GM18951 (cell line): ENCODE results near the gene ARPP21.
"Not testable (repeated sequence)": the region's sequence is repeated elsewhere in the genome, so short reads cannot be mapped to it uniquely, and the experiment has no call there.

Experiments
- POLR2A ChIP-seq: IDR thresholded peaks from 4 replicates; pipeline ENCODE4 v1.6.1; 2011; ENCODE audit warnings: mild to moderate bottlenecking; ENCODE audit not compliant: insufficient read length, insufficient read depth; ENCODE audit errors: extremely low read depth
- in situ Hi-C: fragments of 300-500 bp; cut with MboI; formaldehyde crosslinking; loops from one replicate; pipeline ENCODE4 v1.12.0; 2022; ENCODE audit warnings: low sequenced_read_pairs, mixed read lengths, inconsistent platforms; ENCODE audit not compliant: unreplicated experiment

Gene ARPP21

DNA sequence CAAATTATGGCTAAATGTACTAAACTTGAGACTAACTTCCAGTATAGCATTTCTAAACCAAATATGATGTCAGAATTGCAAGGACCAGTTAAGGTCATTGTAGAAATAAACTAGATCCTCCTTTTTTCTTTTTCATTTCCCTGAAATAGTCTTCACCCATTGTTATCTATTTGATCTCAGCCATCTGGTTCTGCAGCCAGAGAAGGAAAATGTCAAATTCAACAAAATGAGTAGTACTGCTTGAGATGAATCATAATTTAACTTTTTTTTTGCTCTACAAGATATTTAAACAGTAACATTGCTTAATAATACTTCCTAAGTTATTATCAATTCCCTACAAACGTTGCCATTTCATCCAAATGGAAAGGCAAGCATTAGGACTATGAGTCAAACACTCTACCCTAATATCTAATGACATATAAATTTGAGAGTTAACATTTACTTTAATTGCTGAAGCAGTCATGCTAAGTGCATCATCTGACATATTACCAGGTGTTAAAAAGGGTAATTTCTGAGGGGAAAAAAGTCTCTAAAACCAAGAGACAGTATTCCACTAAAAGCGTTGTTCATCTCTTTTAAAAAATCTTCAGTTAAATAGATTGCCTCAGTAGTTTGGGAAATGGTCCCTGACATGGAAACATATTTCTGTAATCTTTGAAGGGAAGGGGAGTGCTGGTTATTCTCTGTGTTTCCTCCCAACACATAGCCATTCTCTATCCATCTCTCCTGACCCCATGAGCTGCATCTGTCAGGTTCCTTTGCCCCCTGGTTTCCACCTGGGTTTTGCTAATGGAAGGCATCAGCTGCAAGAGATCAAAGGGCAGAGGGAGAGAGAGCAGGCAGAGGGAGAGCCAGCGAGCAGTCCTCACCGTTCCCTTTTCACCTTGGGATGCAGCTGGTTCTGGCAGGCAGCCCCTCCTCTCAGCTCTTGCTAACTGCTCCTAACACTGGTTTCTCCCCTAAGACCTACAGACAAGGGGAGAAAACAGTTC, 138.5 kb downstream of the ARPP21 start:
- in situ Hi-C loops, result no loop called here
- TF ChIP-seq POLR2A, result no peak

DNA sequence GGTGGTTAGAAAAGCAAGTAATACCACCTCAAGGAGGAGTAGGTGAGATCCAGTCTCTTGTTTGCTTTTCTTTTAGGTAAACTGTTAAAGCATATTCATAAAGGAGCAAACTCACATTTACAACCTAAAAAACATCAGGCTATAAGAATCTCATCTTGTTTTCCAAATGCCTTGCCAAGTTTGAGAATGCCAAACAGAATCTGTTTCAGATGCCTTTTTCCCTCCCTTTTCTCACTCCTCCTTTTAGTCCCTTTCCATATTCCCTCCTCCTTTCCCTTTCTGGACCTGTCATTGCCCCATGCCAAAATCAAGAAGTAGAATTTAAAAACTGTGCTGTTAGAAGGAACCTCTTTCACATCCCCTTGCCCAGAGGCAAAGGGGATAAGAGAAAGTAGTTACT, 140.3 kb downstream of the ARPP21 start:
- TF ChIP-seq POLR2A, result no peak
- in situ Hi-C loops, result no loop called here

DNA sequence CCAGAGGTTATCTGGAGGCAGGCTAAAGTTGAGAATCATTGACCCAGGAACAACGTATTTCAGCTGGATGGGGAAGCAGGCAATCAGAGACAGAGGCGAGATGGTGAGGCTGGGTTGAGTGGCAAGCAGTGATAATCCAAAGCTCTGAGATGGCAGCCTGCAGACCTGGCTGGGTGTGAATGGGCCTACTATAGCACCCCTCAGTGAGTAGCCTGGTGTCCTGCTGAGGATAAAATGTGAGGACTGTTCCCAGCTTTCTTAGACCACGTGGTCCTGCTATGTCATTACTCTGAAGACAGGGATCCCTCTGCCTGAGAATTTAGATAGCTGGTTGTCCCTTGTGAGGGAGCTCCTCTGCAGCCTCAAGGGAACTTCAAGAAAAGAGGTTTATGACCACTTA, 141.5 kb downstream of the ARPP21 start:
- in situ Hi-C loops, result no loop called here
- TF ChIP-seq POLR2A, result no peak

DNA sequence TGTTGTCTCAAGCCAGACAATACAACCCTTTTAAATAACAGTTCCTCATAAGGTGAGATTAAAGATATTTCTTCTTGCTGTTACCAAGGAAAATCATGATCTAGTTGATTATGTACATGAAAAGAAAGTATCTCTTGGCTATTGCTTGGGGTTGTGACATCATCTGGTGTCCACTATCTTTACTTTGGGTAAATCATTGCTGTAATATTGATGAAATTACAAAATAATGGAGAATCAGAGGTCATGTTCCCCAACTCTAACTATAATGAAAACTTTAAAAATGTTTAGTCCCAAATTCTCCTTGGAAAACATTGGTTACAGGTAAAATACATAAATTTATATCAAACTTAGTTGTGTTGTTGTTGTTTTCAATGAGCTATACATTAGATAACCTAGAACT, 142.2 kb downstream of the ARPP21 start:
- in situ Hi-C loops, result no loop called here
- no peak for TF ChIP-seq POLR2A

DNA sequence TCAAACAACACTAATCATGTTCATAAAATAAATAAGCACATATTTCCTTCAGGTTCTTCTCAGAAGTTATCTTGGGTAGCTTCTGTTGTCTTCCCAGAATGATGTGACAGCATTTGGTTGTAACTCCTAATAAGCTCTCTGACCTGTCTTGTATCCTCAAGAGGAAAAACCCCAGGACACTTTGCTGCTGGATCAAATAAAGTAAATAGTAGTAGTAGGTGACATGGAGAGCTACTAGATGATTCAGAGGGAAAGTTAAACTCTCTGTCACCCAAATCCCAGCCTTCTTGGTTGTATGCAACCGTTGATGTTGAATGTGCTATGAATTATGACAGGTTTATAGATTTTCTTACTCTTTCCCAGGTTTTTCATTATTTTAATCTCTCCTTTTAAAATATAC, 143.0 kb downstream of the ARPP21 start:
- no peak for TF ChIP-seq POLR2A
- in situ Hi-C loops, result no loop called here

DNA sequence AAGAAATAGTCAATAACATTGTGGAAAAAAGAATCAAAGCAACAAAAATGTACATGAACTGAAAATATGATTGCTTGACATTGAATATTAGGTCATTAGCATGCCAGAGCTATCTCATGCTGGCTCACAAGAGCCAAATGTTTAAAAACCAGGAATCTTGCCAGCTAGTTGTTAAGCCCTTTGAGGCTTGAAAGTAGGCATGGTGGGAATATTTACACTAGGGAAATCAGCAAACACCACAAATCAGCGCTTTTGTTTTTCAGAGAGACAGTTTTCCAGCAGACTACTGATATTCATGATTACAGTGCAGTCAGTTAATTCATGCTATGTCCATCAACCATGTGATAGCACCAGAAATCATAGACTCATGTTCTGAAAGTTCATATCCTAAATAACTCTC, 144.8 kb downstream of the ARPP21 start:
- no peak for TF ChIP-seq POLR2A
- in situ Hi-C loops, result no loop called here

DNA sequence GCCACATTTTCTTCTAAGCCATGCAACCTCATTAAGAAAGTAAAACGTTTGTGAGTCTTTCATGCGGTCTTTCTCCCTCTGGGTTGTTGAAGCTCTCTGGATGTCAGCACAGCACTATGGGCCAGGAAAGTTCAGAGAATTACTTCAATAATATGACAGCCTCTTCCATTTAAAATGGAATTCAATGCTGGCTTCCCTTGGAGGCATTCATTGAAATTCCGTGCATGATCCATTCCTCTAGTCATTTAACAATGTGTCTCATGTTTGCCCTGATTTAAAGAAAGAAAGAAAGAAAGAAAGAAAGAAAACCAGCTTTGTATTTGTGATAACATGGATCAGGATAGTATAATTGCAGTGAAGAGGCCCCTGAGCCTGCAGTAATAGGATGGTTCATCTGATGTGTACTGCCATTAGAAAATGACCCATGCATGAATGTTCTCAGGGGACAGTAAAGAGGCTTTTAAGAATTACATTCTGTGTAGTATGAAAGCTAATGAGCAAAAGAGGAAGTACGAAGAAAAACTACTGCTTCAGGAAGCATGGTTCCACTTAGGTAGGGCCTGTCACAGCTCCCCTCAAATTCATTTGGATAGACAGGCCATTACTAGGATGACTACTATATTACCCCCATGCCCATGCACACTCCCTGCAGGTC, 146.0 kb downstream of the ARPP21 start:
- TF ChIP-seq POLR2A, result no peak
- in situ Hi-C loops, result no loop called here

DNA sequence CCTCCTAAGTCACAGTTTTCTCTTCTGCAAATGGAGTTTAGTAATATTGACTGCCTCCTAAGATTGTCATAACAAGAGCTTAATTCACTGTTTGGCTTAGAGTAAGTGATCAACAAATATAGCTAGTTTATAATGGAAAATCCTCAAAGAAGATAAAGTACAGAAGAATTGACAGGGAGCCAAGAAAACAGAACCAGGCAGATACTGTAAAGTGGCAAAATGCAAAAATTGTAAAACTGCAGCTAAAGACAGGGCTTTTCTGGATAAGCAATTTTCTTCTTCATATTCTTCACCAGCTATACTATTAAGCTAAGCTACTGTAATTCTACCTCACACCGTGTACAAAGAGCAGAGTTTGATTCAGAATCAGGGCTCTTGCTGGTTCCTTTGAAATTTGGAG, 148.6 kb downstream of the ARPP21 start:
- in situ Hi-C loops, result no loop called here
- no peak for TF ChIP-seq POLR2A

DNA sequence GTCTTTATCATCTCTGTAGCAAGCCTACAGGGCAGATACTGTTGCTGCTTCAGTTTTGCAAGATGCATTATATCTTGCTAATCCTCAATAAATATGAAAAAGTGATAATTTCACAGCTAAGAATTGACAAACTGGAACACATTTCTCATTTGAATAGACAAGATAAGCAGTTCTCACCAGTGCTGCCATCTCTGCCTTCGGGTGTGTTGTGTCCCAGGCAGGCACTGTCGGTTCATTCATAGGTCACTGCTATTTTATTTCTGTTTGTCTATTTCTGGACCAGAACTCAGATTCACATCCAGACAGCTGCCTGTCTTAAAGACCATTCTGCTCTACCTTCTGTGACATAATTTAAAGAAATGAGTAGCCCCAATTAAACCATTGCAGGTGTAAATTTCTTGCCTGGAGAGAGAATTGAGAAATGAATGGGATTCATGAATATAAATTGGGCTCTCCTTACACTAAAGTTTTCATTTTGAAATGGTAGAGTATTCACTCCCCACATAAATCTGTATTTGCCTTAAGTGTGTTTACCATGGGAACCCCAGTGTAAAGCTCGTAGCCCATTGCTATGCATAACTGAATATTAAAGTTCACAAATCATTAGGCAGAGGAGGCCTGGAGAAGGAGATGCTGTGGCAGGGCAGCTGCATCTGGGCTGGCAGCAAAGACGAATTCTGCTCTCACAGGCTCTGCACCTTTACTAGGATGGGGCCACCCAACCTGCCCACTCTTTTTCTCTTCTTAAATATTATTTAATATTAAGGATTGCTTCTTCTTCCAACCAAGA, 149.9 kb downstream of the ARPP21 start:
- no peak for TF ChIP-seq POLR2A
- in situ Hi-C loops, result no loop called here

DNA sequence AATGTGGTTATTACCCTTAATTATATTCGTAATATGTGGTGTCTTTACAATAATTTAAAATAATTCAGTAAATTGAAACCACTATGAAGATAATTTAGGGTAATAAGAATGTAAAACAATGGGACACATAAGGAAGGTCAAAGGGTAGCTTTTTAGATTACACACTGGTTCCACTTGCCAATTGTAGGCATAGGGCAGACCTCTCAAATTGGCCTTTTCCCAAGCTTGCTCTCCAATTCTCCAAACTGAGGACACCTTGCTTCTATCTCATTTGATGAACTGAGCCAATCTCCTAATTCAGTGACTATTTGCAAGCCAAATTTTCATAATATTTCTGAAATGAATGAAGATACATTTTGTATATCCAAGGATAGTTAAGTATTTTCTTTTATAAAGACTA, 151.4 kb downstream of the ARPP21 start:
- no peak for TF ChIP-seq POLR2A
- in situ Hi-C loops, result no loop called here

DNA sequence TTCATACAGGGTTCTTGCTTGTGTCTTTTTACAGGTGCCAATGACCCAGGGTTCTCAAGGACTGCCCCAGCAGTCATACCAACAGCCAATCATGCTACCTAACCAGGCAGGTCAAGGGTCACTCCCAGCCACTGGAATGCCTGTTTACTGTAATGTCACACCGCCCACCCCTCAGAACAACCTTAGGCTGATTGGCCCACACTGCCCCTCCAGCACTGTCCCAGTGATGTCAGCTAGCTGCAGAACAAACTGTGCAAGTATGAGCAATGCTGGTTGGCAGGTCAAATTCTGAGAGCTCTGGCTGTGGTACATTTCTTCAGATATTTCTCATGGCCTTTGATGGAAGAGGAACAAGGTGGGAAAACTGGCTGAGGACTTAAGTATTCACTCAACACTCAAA, 154.3 kb downstream of the ARPP21 start:
- in situ Hi-C loops, result no loop called here

DNA sequence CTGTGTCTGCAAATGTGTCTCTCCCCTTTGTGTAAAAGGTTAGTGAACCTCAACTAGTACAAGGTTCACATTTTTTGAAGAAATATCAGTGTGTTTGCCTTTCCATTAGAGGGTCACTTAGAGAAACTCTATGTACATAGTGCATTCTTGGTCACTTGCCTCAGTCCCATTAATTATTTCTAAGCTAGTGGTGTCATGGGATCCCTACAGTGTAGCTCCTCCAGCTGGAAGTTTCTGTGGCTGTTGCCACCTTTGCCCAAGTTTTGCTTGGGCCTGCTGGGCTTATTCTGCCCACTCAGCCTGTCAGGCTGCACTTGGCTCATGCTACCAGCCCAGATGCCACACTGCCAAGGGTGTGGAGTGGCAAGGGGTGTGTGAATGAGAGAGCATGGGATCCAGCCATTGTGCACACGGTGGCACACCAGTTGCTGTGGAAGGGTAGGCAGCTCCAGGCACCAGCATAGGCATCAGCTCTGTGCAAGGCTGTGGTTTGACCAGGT, 161.7 kb downstream of the ARPP21 start:
- in situ Hi-C loops, result no loop called here
- TF ChIP-seq POLR2A, result no peak

More for the DNA sequence above, 154.3 kb downstream of the ARPP21 start:
- TF ChIP-seq POLR2A, result no peak

DNA sequence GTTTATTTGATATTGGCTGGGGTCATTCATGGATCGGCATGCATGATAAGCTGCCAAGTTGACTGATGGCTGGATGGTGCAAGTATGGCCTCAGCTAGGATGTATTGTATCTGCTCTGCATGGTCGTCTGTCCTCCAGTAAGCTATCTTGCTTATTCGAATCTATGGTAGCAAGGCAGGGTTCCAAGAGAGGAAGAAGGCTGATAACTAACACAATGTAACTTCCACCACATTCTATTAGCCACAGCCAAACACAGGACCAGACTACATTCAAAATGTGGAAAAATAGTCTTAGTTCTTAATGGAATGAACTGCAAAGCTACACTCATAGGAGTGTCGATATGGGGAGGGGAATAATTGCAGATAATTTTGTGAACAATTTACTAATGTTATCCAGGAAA, 175.2 kb downstream of the ARPP21 start:
- no peak for TF ChIP-seq POLR2A
- in situ Hi-C loops, result no loop called here

DNA sequence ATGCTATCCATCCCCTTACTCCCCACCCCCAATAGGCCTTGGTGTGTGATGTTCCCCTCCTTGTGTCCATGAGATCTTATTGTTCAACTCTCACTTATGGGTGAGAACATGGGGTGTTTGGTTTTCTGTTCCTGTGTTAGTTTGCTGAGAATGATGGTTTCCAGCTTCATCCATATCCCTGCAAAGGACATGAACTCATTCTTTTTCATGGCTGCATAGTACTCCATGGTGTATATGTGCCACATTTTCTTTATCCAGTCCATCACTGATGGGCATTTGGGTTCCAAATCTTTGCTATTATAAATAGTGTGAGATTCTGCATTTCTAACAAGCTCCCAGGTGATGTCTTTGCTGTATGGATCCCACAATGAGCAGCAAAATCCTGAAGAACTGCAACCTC, 176.5 kb downstream of the ARPP21 start:
- in situ Hi-C loops, result not testable (repeated sequence)
